Amygdala (tissue), 56 donors: Measurements from ENCODE around the gene ZNF91.
"Not testable (repeated sequence)": the region's sequence is repeated elsewhere in the genome, so short reads cannot be mapped to it uniquely, and the experiment has no call there.

Experiments
- DNase-seq, 56 donors: peaks; one replicate each; lab custom pipeline; 2025; lab: John Stamatoyannopoulos, UW

Gene ZNF91

GRCh38 chr19:23321403-23321802 lies 73.9 kb downstream of the ZNF91 start:
- not testable (repeated sequence) for DNase-seq

DNA sequence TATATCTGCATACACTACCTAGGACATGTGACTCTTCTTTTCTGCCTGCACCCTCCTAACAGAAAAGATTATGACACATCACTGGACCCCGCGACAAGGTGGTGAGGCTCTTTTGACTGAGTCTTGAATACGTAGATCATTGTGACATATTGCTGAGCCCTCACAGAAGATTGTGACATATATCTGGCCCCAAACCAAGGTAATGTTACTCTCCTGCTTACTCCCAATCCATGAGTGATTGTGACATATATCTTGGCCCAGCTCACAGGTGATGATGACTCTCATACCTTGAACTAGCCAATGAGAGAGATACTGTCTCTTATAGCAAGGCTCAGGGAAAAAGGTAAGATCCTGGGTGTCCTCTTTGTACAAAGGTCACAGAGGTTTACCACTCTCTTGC lies 75.7 kb downstream of the ZNF91 start:
- DNase-seq: not testable (repeated sequence)

DNA sequence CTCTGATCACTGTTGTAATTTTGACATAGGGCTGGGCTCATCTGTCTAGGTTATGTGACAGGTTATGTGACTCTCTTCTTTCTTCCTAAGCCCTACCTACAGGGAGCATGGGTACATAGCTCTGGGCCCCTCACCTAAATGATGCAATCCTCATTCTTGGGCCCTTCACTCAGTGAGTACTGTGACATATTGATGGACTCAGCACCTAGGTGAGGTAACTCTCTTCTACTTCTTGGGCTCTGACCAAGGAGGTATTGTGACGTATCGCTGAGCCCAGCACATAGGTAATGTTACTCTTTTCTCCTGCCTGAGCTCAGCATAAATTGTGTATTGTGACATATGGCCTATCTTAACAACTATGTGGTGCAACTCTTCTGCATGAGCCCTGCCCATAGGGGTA lies 76.3 kb downstream of the ZNF91 start:
- not testable (repeated sequence) for DNase-seq

GRCh38 chr19:23318143-23318542 lies 77.1 kb downstream of the ZNF91 start:
- no peak for DNase-seq

DNA sequence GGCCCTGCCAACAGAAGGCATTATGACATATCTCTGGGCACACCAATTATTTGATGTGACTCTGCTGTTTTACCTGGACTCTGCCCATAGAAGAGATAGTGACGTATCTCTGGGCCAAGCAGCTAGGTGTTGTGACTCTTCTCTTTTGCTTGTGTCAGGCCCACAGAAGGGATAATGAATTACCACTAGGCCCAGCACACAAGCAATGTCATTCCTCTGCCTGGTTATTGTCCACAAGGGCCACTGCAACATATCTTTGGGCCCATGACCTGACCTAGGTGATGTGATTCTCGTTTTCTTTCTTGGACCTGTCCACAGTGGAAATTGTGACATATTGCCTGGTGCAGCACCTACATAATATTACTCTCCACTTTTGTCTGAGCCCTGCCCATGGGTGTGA lies 80.0 kb downstream of the ZNF91 start:
- DNase-seq: no peak

DNA sequence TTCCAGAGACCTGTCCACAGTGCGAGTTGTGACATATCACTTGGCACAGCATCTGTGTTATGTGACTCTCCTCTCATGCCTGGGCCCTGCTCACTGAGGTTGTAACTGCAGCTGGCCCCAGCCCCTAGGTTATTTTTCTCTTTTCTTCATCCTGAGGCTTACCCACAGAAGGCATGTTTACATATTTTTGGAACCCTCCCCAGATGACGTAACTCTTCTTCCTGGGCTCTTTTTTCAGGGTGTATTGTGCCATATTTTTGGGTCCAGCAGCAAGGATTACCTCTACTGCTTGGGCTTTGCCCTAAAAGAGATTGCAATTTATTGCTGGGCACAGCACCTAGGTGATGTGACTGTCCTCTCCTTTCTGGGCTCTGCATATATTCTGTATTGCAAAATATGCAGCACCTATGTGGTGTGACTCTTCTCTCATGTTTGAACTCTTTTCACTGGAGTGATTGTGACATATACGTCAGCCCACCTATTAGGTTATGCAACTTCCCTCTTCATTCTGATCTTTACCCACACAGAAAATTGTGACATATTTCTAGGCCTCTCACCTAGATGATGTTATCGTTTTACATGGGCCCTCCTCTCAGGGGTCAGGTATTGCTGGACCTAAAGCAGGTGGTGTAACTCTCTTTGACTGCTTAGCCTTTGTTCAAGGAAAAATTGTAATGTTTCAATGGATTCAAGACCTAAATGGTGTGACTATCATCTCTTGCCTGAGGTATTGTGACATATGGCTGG lies 80.6 kb downstream of the ZNF91 start:
- DNase-seq: no peak

GRCh38 chr19:23313196-23313595 lies 82.1 kb downstream of the ZNF91 start:
- no peak for DNase-seq

DNA sequence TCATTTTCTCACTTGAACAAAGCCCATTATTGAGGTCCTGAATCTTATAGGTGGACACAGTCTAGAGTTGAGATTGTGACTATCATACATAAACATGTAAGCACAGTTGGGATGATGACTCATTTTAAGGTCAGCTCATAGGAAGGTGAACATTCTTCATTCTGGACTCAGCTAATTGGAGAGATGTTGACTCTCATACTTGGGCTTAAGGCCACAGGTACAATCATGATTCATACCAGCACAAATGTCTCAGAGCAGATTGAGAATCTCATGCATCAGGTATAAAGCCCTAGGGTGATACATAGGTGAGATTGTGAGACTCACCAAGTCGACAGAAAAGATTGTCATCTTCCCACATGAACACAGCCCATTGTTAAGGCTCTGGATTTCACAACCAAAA lies 82.8 kb downstream of the ZNF91 start:
- DNase-seq: no peak

GRCh38 chr19:23311551-23311950 lies 83.7 kb downstream of the ZNF91 start:
- no peak for DNase-seq

GRCh38 chr19:23310729-23311211 lies 84.5 kb downstream of the ZNF91 start:
- no peak for DNase-seq

- DNase-seq: no peak
These were observed 85.3 kb downstream of the ZNF91 start for GRCh38 chr19:23309926-23310325.

DNA sequence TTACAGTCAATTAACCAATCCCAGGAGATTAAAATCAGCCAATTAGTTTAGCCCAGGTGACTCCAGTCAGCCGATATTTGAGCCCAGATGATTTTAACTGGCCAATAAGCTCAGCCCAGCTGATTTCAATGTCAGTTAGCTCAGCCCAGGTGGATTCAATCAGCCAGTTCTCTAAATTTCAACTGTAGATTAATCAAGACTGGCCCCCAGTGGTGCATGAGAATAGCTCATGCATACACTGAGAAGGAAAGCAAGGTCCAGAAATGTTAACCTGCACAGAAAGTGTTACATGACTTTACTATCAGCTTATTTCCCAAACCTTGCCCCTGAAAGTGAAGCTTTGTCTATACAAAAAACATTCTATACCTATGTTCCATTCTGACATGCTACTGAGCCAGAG lies 89.7 kb downstream of the ZNF91 start:
- DNase-seq: no peak

DNA sequence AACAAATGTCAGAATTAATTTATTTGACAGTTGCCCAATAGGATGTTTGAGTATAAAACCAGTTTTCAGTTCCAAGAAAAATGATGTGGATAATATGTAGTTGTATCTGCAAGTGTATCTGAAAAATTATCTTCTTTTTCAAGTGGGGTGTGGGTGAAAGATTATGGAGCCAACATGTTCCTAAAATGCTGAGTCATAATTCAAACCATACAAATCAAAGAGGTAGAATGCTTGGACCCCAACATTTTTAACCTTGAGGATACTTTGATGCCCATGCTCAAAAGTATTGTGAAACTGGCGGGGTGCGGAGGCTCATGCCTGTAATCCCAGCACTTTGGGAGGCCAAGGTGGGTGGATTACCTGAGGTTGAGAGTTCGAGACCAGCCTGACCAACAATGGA lies 91.0 kb downstream of the ZNF91 start:
- no peak for DNase-seq

GRCh38 chr19:23294141-23294540 lies 101.1 kb downstream of the ZNF91 start:
- DNase-seq: no peak

DNA sequence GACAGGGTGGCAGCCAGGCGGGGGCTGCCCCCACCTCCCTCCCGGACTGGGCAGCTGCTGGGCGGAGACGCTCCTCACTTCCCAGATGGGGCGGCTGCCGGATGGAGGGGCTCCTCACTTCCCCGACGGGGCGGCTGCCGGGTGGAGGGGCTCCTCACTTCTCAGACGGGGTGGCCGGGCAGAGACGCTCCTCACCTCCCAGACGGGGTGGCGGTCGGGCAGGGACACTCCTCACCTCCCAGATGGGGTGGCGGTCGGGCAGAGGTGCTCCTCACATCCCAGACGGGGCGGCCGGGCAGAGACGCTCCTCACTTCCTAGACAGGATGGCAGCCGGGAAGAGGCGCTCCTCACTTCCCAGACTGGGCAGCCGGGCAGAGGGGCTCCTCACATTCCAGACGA lies 105.3 kb downstream of the ZNF91 start:
- not testable (repeated sequence) for DNase-seq
